ENCODE data around the gene CLEC16A. TPM values are rescaled to one million over a fixed set of nuclear protein-coding genes. Genes with fewer than 3 reads are reported as not detected.

CLEC16A gene
- total and polyA plus RNA-seq, 9 of the 15 experiments (the other 6 are each of a cell fraction or from before 2014, with no cell fraction given): 1.00 to 22.3 (median 10.0) TPM

GRCh38 chr16:11201498-11202259 is 257.3 kb downstream of the CLEC16A start (continued):
- TF ChIP-seq, protein P1, sequence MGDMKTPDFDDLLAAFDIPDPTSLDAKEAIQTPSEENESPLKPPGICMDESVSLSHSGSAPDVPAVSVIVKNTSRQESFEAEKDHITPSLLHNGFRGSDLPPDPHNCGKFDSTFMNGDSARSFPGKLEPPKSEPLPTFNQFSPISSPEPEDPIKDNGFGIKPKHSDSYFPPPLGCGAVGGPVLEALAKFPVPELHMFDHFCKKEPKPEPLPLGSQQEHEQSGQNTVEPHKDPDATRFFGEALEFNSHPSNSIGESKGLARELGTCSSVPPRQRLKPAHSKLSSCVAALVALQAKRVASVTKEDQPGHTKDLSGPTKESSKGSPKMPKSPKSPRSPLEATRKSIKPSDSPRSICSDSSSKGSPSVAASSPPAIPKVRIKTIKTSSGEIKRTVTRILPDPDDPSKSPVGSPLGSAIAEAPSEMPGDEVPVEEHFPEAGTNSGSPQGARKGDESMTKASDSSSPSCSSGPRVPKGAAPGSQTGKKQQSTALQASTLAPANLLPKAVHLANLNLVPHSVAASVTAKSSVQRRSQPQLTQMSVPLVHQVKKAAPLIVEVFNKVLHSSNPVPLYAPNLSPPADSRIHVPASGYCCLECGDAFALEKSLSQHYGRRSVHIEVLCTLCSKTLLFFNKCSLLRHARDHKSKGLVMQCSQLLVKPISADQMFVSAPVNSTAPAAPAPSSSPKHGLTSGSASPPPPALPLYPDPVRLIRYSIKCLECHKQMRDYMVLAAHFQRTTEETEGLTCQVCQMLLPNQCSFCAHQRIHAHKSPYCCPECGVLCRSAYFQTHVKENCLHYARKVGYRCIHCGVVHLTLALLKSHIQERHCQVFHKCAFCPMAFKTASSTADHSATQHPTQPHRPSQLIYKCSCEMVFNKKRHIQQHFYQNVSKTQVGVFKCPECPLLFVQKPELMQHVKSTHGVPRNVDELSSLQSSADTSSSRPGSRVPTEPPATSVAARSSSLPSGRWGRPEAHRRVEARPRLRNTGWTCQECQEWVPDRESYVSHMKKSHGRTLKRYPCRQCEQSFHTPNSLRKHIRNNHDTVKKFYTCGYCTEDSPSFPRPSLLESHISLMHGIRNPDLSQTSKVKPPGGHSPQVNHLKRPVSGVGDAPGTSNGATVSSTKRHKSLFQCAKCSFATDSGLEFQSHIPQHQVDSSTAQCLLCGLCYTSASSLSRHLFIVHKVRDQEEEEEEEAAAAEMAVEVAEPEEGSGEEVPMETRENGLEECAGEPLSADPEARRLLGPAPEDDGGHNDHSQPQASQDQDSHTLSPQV (IDR thresholded peaks at IDR 0.05): peak; percentile 92
- TF ChIP-seq BHLHE40 (IDR thresholded peaks at IDR 0.05; ENCODE audit: low read length): peak; percentile 41; the same call in 1 of the 2 replicates
- no peak for TF ChIP-seq POLR2B (IDR thresholded peaks at IDR 0.05; ENCODE audit: low read depth, partially characterized antibody)
- TF ChIP-seq ZNF668 (CRISPR knock-in tag; IDR thresholded peaks at IDR 0.05): no peak
- TF ChIP-seq SNRNP70 (optimal IDR thresholded peaks at IDR 0.05; ENCODE audit: low read depth, low read length): no peak
- TF ChIP-seq, protein P2, sequence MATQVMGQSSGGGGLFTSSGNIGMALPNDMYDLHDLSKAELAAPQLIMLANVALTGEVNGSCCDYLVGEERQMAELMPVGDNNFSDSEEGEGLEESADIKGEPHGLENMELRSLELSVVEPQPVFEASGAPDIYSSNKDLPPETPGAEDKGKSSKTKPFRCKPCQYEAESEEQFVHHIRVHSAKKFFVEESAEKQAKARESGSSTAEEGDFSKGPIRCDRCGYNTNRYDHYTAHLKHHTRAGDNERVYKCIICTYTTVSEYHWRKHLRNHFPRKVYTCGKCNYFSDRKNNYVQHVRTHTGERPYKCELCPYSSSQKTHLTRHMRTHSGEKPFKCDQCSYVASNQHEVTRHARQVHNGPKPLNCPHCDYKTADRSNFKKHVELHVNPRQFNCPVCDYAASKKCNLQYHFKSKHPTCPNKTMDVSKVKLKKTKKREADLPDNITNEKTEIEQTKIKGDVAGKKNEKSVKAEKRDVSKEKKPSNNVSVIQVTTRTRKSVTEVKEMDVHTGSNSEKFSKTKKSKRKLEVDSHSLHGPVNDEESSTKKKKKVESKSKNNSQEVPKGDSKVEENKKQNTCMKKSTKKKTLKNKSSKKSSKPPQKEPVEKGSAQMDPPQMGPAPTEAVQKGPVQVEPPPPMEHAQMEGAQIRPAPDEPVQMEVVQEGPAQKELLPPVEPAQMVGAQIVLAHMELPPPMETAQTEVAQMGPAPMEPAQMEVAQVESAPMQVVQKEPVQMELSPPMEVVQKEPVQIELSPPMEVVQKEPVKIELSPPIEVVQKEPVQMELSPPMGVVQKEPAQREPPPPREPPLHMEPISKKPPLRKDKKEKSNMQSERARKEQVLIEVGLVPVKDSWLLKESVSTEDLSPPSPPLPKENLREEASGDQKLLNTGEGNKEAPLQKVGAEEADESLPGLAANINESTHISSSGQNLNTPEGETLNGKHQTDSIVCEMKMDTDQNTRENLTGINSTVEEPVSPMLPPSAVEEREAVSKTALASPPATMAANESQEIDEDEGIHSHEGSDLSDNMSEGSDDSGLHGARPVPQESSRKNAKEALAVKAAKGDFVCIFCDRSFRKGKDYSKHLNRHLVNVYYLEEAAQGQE (IDR thresholded peaks at IDR 0.05; ENCODE audit: borderline replicate concordance): peak; percentile 39; the same call in 1 of the 2 replicates
- TF ChIP-seq, protein P2 (CRISPR knock-in tag; IDR thresholded peaks at IDR 0.05; ENCODE audit: low read depth): 0 out of 2 replicates have a peak, but pooled peaks have one; percentile 56

All from K562 (cell line).